Activated naive CD4-positive, alpha-beta T cell treated with anti-CD3 and anti-CD28 coated beads, Interleukin-2, amount 50 U/mL, for 16 hours (primary cell): ENCODE measurements around the gene USP28.
"Not testable (repeated sequence)": the region's sequence is repeated elsewhere in the genome, so short reads cannot be mapped to it uniquely, and the experiment has no call there.

Source experiments
- DNase-seq: peaks from one replicate; pipeline ENCODE4 v3.0.0-alpha.2; 2020

USP28 gene

GRCh38 chr11:113763040-113763439 is 112.3 kb downstream of the USP28 start:
- DNase-seq, result not testable (repeated sequence)

GRCh38 chr11:113760241-113760640 is 115.1 kb downstream of the USP28 start:
- no peak for DNase-seq

GRCh38 chr11:113752932-113753331 is 122.4 kb downstream of the USP28 start:
- DNase-seq, result no peak
